ENCODE measurements around the gene HAO2. TPM values are rescaled to one million over a fixed set of nuclear protein-coding genes. Genes with fewer than 3 reads are reported as not detected.

The HAO2 gene
- total RNA-seq, 1 experiment from 2014 or later, result not detected

GRCh38 chr1:119338757-119339156 lies 29.8 kb upstream of the HAO2 start:
- intact Hi-C loops (cut with micrococcal nuclease; ENCODE audit: unreplicated experiment), result no loop called here
- Mint-ChIP-seq H3K9me3 (ENCODE audit: low read depth, unreplicated experiment) (no peaks in the 10 kb centered on the region), H3K27me3 (ENCODE audit: unreplicated experiment) (no peaks in the 10 kb centered on the region), H3K4me1 (ENCODE audit: low read depth, unreplicated experiment) (no peaks in the 10 kb centered on the region), H3K4me3 (ENCODE audit: low read depth, unreplicated experiment) (no peak overlapping the region), H3K36me3 (ENCODE audit: insufficient read depth, unreplicated experiment) (no peaks in the 10 kb centered on the region), H3K27ac (ENCODE audit: unreplicated experiment) (no peak overlapping the region)
- no TSS peak for BruUV-seq (replicated peaks)
- DNase-seq, result no peak
- TF ChIP-seq, protein P1, sequence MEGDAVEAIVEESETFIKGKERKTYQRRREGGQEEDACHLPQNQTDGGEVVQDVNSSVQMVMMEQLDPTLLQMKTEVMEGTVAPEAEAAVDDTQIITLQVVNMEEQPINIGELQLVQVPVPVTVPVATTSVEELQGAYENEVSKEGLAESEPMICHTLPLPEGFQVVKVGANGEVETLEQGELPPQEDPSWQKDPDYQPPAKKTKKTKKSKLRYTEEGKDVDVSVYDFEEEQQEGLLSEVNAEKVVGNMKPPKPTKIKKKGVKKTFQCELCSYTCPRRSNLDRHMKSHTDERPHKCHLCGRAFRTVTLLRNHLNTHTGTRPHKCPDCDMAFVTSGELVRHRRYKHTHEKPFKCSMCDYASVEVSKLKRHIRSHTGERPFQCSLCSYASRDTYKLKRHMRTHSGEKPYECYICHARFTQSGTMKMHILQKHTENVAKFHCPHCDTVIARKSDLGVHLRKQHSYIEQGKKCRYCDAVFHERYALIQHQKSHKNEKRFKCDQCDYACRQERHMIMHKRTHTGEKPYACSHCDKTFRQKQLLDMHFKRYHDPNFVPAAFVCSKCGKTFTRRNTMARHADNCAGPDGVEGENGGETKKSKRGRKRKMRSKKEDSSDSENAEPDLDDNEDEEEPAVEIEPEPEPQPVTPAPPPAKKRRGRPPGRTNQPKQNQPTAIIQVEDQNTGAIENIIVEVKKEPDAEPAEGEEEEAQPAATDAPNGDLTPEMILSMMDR (IDR thresholded peaks at IDR 0.05; ENCODE audit: unreplicated experiment), result no peak
- CTCF ChIA-PET, result no interaction called here

DNA sequence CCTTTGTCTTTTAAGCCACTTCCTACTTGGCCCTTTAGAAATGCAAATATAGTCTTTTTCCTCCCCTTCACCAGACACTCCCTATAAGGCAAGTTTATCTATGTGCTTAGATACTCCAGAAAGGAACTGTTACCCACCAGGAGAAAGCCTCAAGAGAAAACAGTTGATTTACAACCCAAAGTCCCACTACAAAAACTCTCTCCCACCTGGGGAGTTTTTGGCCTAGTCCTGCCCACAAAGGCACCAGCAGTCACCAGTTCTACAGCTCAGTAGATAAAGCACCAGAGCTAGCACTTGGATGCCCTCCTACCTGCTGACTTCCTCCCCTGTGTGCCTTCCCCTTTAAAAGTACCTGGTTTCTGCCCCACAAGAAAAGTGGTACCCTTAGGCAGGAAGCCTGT lies 27.7 kb upstream of the HAO2 start:
- CTCF ChIA-PET, result no interaction called here
- BruUV-seq (replicated peaks), result no TSS peak
- Mint-ChIP-seq H3K4me3 (ENCODE audit: low read depth, unreplicated experiment) (no peak overlapping the region), H3K27ac (ENCODE audit: unreplicated experiment) (no peak overlapping the region), H3K36me3 (ENCODE audit: insufficient read depth, unreplicated experiment) (no peaks in the 10 kb centered on the region), H3K9me3 (ENCODE audit: low read depth, unreplicated experiment) (no peaks in the 10 kb centered on the region), H3K27me3 (ENCODE audit: unreplicated experiment) (no peaks in the 10 kb centered on the region), H3K4me1 (ENCODE audit: low read depth, unreplicated experiment) (no peaks in the 10 kb centered on the region)
- intact Hi-C loops (cut with micrococcal nuclease; ENCODE audit: unreplicated experiment), result no loop called here
- TF ChIP-seq, protein P1 (IDR thresholded peaks at IDR 0.05; ENCODE audit: unreplicated experiment), result no peak
- DNase-seq, result no peak

DNA sequence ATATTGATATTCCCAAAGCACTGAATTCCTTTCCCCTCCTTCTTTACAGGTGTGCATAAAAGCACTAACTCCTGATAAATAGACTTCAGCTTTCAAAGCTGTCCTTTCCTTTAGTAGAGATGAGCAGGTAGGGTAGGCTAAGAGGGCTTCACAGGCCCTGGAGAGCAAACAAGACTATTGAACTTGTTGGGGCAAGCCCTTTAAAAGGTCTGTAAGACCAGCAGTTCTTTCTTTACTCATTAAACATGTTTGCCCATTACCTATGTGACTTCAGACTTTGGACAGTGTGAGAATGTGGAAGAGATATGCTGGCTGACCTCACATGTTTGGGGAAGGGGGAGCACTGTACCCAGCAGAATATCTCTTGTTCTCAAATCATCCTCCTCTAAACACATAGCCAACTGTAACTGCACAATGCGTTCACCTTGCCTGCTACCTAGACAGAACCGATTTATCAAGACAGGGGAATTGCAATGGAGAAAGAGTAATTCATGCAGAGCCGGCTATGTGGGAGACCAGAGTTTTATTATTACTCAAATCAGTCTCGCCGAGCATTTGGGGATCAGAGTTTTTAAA lies 27.1 kb upstream of the HAO2 start:
- H3K4me1 Mint-ChIP-seq (ENCODE audit: low read depth, unreplicated experiment), result no peaks in the 10 kb centered on the region
- TF ChIP-seq, protein P1 (IDR thresholded peaks at IDR 0.05; ENCODE audit: unreplicated experiment), result no peak
- H3K27ac Mint-ChIP-seq (ENCODE audit: unreplicated experiment), result no peak overlapping the region
- no peak overlapping the region for H3K4me3 Mint-ChIP-seq (ENCODE audit: low read depth, unreplicated experiment)
- intact Hi-C loops (cut with micrococcal nuclease; ENCODE audit: unreplicated experiment), result no loop called here
- CTCF ChIA-PET, result no interaction called here
- no peak for DNase-seq
- H3K27me3 Mint-ChIP-seq (ENCODE audit: unreplicated experiment), result no peaks in the 10 kb centered on the region
- H3K36me3 Mint-ChIP-seq (ENCODE audit: insufficient read depth, unreplicated experiment), result no peaks in the 10 kb centered on the region
- no TSS peak for BruUV-seq (replicated peaks)
- H3K9me3 Mint-ChIP-seq (ENCODE audit: low read depth, unreplicated experiment), result no peaks in the 10 kb centered on the region

- H3K4me3 Mint-ChIP-seq (ENCODE audit: low read depth, unreplicated experiment), result no peak overlapping the region
- no peak for DNase-seq
- no peaks in the 10 kb centered on the region for H3K27me3 Mint-ChIP-seq (ENCODE audit: unreplicated experiment)
- no peaks in the 10 kb centered on the region for H3K9me3 Mint-ChIP-seq (ENCODE audit: low read depth, unreplicated experiment)
- CTCF ChIA-PET, result no interaction called here
- TF ChIP-seq, protein P1 (IDR thresholded peaks at IDR 0.05; ENCODE audit: unreplicated experiment), result no peak
- intact Hi-C loops (cut with micrococcal nuclease; ENCODE audit: unreplicated experiment), result no loop called here
- H3K4me1 Mint-ChIP-seq (ENCODE audit: low read depth, unreplicated experiment), result no peaks in the 10 kb centered on the region
- no peaks in the 10 kb centered on the region for H3K36me3 Mint-ChIP-seq (ENCODE audit: insufficient read depth, unreplicated experiment)
- no TSS peak for BruUV-seq (replicated peaks)
- H3K27ac Mint-ChIP-seq (ENCODE audit: unreplicated experiment), result no peak overlapping the region
These were observed 23.2 kb upstream of the HAO2 start for GRCh38 chr1:119345398-119345797.

Data from Calu3 (cell line).